ENCODE measurements around the gene UAP1L1. TPM values are rescaled to one million over a fixed set of nuclear protein-coding genes. Genes with fewer than 3 reads are reported as not detected.

The UAP1L1 gene
- total RNA-seq, 2 experiments from 2014 or later: 6.7 to 7.7 TPM

- intact Hi-C loops (cut with micrococcal nuclease): loop anchor here (2.0 to 5.0 kb wide), 2 partner anchors 16 to 523 kb away; partner anchors contain the start of genes MAN1B1 and NOTCH1
- Mint-ChIP-seq H3K27ac (no peak within 1 kb of the TSS), H3K9me3 (no peaks in the 10 kb centered on the region), H3K36me3 (no peaks in the 10 kb centered on the region), H3K4me1 (ENCODE audit: low read depth) (peaks cover 8% of the 10 kb centered on the region), H3K4me3 (peak within 1 kb of the TSS; percentile 61), H3K27me3 (no peaks in the 10 kb centered on the region)
- CTCF ChIA-PET: interaction anchor here (1.0 to 10.6 kb wide), 7 partner anchors 15 to 531 kb away, joined by 3 to 208 read pairs (median 12); partner anchors contain the start of genes ABCA2, FUT7, MAN1B1 and NPDC1
- DNase-seq: peak; percentile 90
- POLR2A ChIA-PET: interaction anchor here (0.6 to 4.3 kb wide), 11 partner anchors 16 to 263 kb away, joined by 3 to 27 read pairs (median 4); partner anchors contain the start of genes MAN1B1, NRARP and TUBB4B
Observed at GRCh38 chr9:137070201-137070905, 7.0 kb upstream of the UAP1L1 start, which contains the start of gene SAPCD2. TSS of gene SAPCD2 (minus strand) at chr9:137070557. CDS start at chr9:137070460, 97 bp downstream.

GRCh38 chr9:137070906-137071275 lies 6.4 kb upstream of the UAP1L1 start:
- Mint-ChIP-seq H3K27ac (no peak overlapping the region), H3K4me3 (peak overlapping the region; percentile 61), H3K4me1 (ENCODE audit: low read depth) (peaks cover 8% of the 10 kb centered on the region), H3K36me3 (no peaks in the 10 kb centered on the region), H3K27me3 (no peaks in the 10 kb centered on the region), H3K9me3 (no peaks in the 10 kb centered on the region)
- no peak for DNase-seq
- CTCF ChIA-PET: interaction anchor here (1.0 to 10.6 kb wide), 7 partner anchors 14 to 531 kb away, joined by 3 to 208 read pairs (median 12); partner anchors contain the start of genes ABCA2, FUT7, MAN1B1 and NPDC1
- intact Hi-C loops (cut with micrococcal nuclease): loop anchor here (2.0 to 5.0 kb wide), 2 partner anchors 16 to 524 kb away; partner anchors contain the start of genes MAN1B1 and NOTCH1
- POLR2A ChIA-PET: interaction anchor here (0.6 to 4.3 kb wide), 9 partner anchors 15 to 231 kb away, joined by 3 to 27 read pairs (median 3); partner anchors contain the start of genes MAN1B1, NRARP and TUBB4B

- no peaks in the 10 kb centered on the region for H3K27me3 Mint-ChIP-seq
- H3K4me1 Mint-ChIP-seq (ENCODE audit: low read depth): peaks cover 8% of the 10 kb centered on the region
- CTCF ChIA-PET: interaction anchor here (1.1 to 10.6 kb wide), 5 partner anchors 14 to 165 kb away, joined by 4 to 208 read pairs (median 61); partner anchors contain the start of genes ABCA2, FUT7, MAN1B1 and NPDC1
- H3K36me3 Mint-ChIP-seq: no peaks in the 10 kb centered on the region
- POLR2A ChIA-PET: interaction anchor here (1.1 to 4.3 kb wide), 6 partner anchors 15 to 170 kb away, joined by 3 to 27 read pairs (median 3); partner anchors contain the start of genes MAN1B1 and TUBB4B
- H3K27ac Mint-ChIP-seq: no peak overlapping the region
- DNase-seq: no peak
- intact Hi-C loops (cut with micrococcal nuclease): loop anchor here (2.0 to 5.0 kb wide), 2 partner anchors 16 to 524 kb away; partner anchors contain the start of genes MAN1B1 and NOTCH1
- H3K4me3 Mint-ChIP-seq: peak overlapping the region; percentile 61
- H3K9me3 Mint-ChIP-seq: no peaks in the 10 kb centered on the region
Observed at GRCh38 chr9:137071282-137071681, 6.0 kb upstream of the UAP1L1 start.

GRCh38 chr9:137073992-137074399 lies 3.3 kb upstream of the UAP1L1 start:
- intact Hi-C loops (cut with micrococcal nuclease): loop anchor here (5.0 kb wide), 1 partner anchor 527 kb away; the partner anchor contains the start of gene NOTCH1
- CTCF ChIA-PET: interaction anchor here (1.0 to 3.1 kb wide), 2 partner anchors 10 to 45 kb away, joined by 3 to 9 read pairs; partner anchors contain the start of gene ABCA2
- Mint-ChIP-seq H3K27ac (no peak overlapping the region), H3K36me3 (no peaks in the 10 kb centered on the region), H3K27me3 (no peaks in the 10 kb centered on the region), H3K4me3 (no peak overlapping the region), H3K9me3 (no peaks in the 10 kb centered on the region), H3K4me1 (ENCODE audit: low read depth) (peaks cover 4% of the 10 kb centered on the region)
- DNase-seq: no peak
- POLR2A ChIA-PET: no interaction called here

- Mint-ChIP-seq H3K27me3 (no peaks in the 10 kb centered on the region), H3K9me3 (no peaks in the 10 kb centered on the region), H3K4me3 (no peak overlapping the region), H3K4me1 (ENCODE audit: low read depth) (peaks cover 4% of the 10 kb centered on the region), H3K27ac (peak overlapping the region; percentile 9), H3K36me3 (no peaks in the 10 kb centered on the region)
- POLR2A ChIA-PET: no interaction called here
- no peak for DNase-seq
- intact Hi-C loops (cut with micrococcal nuclease): loop anchor here (5.0 kb wide), 1 partner anchor 527 kb away; the partner anchor contains the start of gene NOTCH1
- CTCF ChIA-PET: interaction anchor here (1.1 to 3.1 kb wide), 4 partner anchors 11 to 46 kb away, joined by 3 to 10 read pairs (median 7); partner anchors contain the start of genes ABCA2 and NPDC1
Observed at GRCh38 chr9:137074657-137075274, 2.6 kb upstream of the UAP1L1 start.

GRCh38 chr9:137075275-137075775 lies 2.0 kb upstream of the UAP1L1 start:
- POLR2A ChIA-PET: no interaction called here
- Mint-ChIP-seq H3K4me3 (no peak overlapping the region), H3K27ac (no peak overlapping the region)

GRCh38 chr9:137076636-137077009 lies 694 bp upstream of the UAP1L1 start:
- CTCF ChIA-PET: interaction anchor here (0.8 to 3.4 kb wide), 4 partner anchors 10 to 48 kb away, joined by 3 to 25 read pairs (median 10); partner anchors contain the start of gene ABCA2
- Mint-ChIP-seq H3K36me3 (no peaks in the 10 kb centered on the region), H3K27ac (no peak overlapping the region), H3K9me3 (no peaks in the 10 kb centered on the region), H3K4me1 (ENCODE audit: low read depth) (no peaks in the 10 kb centered on the region), H3K27me3 (no peaks in the 10 kb centered on the region), H3K4me3 (peak overlapping the region; percentile 59)
- DNase-seq: no peak
- POLR2A ChIA-PET: interaction anchor here (0.6 to 2.1 kb wide), 2 partner anchors 9 to 237 kb away, joined by 3 to 10 read pairs; partner anchors contain the start of gene MAN1B1
- intact Hi-C loops (cut with micrococcal nuclease): loop anchor here (1.0 kb wide), 1 partner anchor 10 kb away; the partner anchor contains the start of gene MAN1B1

More at GRCh38 chr9:137075275-137075775, 2.0 kb upstream of the UAP1L1 start:
- H3K9me3 Mint-ChIP-seq: no peaks in the 10 kb centered on the region
- no peaks in the 10 kb centered on the region for H3K36me3 Mint-ChIP-seq
- CTCF ChIA-PET: interaction anchor here (1.1 to 3.1 kb wide), 4 partner anchors 11 to 46 kb away, joined by 3 to 10 read pairs (median 7); partner anchors contain the start of genes ABCA2 and NPDC1
- DNase-seq: no peak
- intact Hi-C loops (cut with micrococcal nuclease): no loop called here
- peaks cover 4% of the 10 kb centered on the region for H3K4me1 Mint-ChIP-seq (ENCODE audit: low read depth)
- H3K27me3 Mint-ChIP-seq: no peaks in the 10 kb centered on the region

- Mint-ChIP-seq H3K9me3 (no peaks in the 10 kb centered on the region), H3K27ac (no peak overlapping the region), H3K4me3 (peak overlapping the region; percentile 65), H3K36me3 (no peaks in the 10 kb centered on the region), H3K27me3 (no peaks in the 10 kb centered on the region), H3K4me1 (ENCODE audit: low read depth) (no peaks in the 10 kb centered on the region)
- peak; percentile 48 for DNase-seq
- POLR2A ChIA-PET: interaction anchor here (0.6 to 2.1 kb wide), 3 partner anchors 8 to 18 kb away, joined by 3 to 10 read pairs (median 3); partner anchors contain the start of gene MAN1B1
- intact Hi-C loops (cut with micrococcal nuclease): loop anchor here (1.0 kb wide), 1 partner anchor 8 kb away; the partner anchor contains the start of gene MAN1B1
- CTCF ChIA-PET: interaction anchor here (0.7 to 3.4 kb wide), 4 partner anchors 11 to 31 kb away, joined by 3 to 25 read pairs (median 3); no protein-coding TSS in a partner anchor
Observed at GRCh38 chr9:137077758-137078693, 709 bp downstream of the UAP1L1 start.

GRCh38 chr9:137078701-137079400 lies 1.5 kb downstream of the UAP1L1 start:
- Mint-ChIP-seq H3K4me3 (peak overlapping the region; percentile 26), H3K36me3 (no peaks in the 10 kb centered on the region), H3K9me3 (no peaks in the 10 kb centered on the region), H3K27me3 (no peaks in the 10 kb centered on the region), H3K27ac (no peak overlapping the region), H3K4me1 (ENCODE audit: low read depth) (peaks cover 6% of the 10 kb centered on the region)
- ChIA-PET POLR2A (no interaction called here), CTCF (interaction anchor here (3.4 kb wide), 1 partner anchor 12 kb away, joined by 25 read pairs; no protein-coding TSS in a partner anchor)
- no peak for DNase-seq
- intact Hi-C loops (cut with micrococcal nuclease): no loop called here

- intact Hi-C loops (cut with micrococcal nuclease): no loop called here
- peaks cover 9% of the 10 kb centered on the region for H3K4me1 Mint-ChIP-seq (ENCODE audit: low read depth)
- no peak overlapping the region for H3K4me3 Mint-ChIP-seq
- H3K27ac Mint-ChIP-seq: no peak overlapping the region
- no peak for DNase-seq
- H3K9me3 Mint-ChIP-seq: no peaks in the 10 kb centered on the region
- CTCF ChIA-PET: no interaction called here
- H3K27me3 Mint-ChIP-seq: no peaks in the 10 kb centered on the region
- POLR2A ChIA-PET: no interaction called here
- no peaks in the 10 kb centered on the region for H3K36me3 Mint-ChIP-seq
Observed at GRCh38 chr9:137079401-137079787, 2.1 kb downstream of the UAP1L1 start.
